Breast epithelium (tissue), 4 donors: ENCODE results near the gene SIRT3. TPM values are rescaled to one million over a fixed set of nuclear protein-coding genes. Genes with fewer than 3 reads are reported as not detected.

ENCODE experiments used
- DNase-seq, 2 donors: peaks; one replicate each; pipeline ENCODE4 v3.0.0-alpha.2; 2019; ENCODE audit warnings: low spot score in 2 of 2
- H3K27ac ChIP-seq, 2 donors: fragments of 200-600 bp; sonication (generic) in 1 of 2; one replicate each; pipeline ENCODE4 v1.5.1; 2016 to 2019; ENCODE audit warnings: mild to moderate bottlenecking in 1 of 2
- H3K27me3 ChIP-seq, 2 donors: fragments of 200-600 bp; sonication (generic) in 1 of 2; one replicate each; pipeline versions ENCODE4 v1.5.1 to v1.6.0; 2017 to 2019; ENCODE audit warnings: control low read depth in 1 of 2, mild to moderate bottlenecking in 1 of 2
- H3K36me3 ChIP-seq: fragments of 200-600 bp; one replicate; pipeline ENCODE4 v1.5.1; 2019
- H3K4me1 ChIP-seq, 2 donors: fragments of 200-600 bp; sonication (generic); one replicate each; pipeline ENCODE4 v1.5.1; 2016 to 2019; ENCODE audit warnings: control low read depth in 1 of 2
- H3K4me3 ChIP-seq, 3 donors: fragments of 200-600 bp; sonication (generic); 1 replicate in 2 of 3; 2 replicates in 1 of 3; pipeline ENCODE4 v1.5.1; 2016 to 2019; ENCODE audit warnings: mild to moderate bottlenecking in 3 of 3, moderate library complexity in 2 of 3
- H3K9me3 ChIP-seq, 2 donors: fragments of 200-600 bp; sonication (generic) in 1 of 2; one replicate each; pipeline ENCODE4 v1.5.1; 2016 to 2019; ENCODE audit warnings: control low read depth in 1 of 2
- POLR2A ChIP-seq: fragments of 450-650 bp; IDR thresholded peaks from one replicate; pipeline ENCODE4 v1.6.1; 2016; ENCODE audit warnings: antibody characterized with exemption, mild to moderate bottlenecking, moderate library complexity
- POLR2AphosphoS5 ChIP-seq, 3 donors: sonication (generic); formaldehyde crosslinking; IDR thresholded peaks; one replicate each; pipeline ENCODE4 v1.6.1; 2017; ENCODE audit warnings: antibody characterized with exemption in 3 of 3
- intact Hi-C: fragments of 100-400 bp; cut with DNase I; formaldehyde crosslinking; loops from one replicate; pipeline ENCODE4 v1.15.1; 2023; ENCODE audit warnings: low total_unique reads
- total RNA-seq, 3 donors: library from RNA; depleted of rRNA; stranded (reverse); fragments of >200 nt; gene quantifications; one replicate each; pipeline ENCODE4 v1.1.0, GENCODE V29; 2016
- TF ChIP-seq, protein P1 (sequence below), 3 donors: fragments of 450-650 bp; IDR thresholded peaks; one replicate each; pipeline ENCODE4 v1.5.1; 2016 to 2017; ENCODE audit warnings: antibody characterized with exemption in 3 of 3, mild to moderate bottlenecking in 3 of 3, moderate library complexity in 3 of 3

Gene SIRT3
- total RNA-seq, 3 donors from 2014 or later = 17.3 to 21.4 (median 19.3) TPM

DNA sequence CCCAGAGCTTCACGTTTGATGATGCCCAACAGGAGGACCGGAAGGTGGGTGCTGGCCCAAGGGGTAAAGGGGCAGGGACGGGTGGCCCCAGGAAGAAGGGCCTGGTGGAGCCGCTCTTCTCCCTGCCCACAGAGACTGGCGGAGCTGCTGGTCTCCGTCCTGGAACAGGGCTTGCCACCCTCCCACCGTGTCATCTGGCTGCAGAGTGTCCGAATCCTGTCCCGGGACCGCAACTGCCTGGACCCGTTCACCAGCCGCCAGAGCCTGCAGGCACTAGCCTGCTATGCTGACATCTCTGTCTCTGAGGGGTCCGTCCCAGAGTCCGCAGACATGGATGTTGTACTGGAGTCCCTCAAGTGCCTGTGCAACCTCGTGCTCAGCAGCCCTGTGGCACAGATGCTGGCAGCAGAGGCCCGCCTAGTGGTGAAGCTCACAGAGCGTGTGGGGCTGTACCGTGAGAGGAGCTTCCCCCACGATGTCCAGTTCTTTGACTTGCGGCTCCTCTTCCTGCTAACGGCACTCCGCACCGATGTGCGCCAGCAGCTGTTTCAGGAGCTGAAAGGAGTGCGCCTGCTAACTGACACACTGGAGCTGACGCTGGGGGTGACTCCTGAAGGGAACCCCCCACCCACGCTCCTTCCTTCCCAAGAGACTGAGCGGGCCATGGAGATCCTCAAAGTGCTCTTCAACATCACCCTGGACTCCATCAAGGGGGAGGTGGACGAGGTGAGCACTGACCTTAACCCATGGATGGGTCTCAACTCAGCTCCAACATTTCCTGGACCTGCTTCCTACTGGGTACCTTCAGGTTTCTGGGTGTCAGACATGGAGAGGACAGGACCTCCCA lies 26.6 kb downstream of the SIRT3 start:
- TF ChIP-seq POLR2A (no peak), POLR2AphosphoS5 (IDR thresholded peaks at IDR 0.05) (no peak)
- TF ChIP-seq, protein P1, sequence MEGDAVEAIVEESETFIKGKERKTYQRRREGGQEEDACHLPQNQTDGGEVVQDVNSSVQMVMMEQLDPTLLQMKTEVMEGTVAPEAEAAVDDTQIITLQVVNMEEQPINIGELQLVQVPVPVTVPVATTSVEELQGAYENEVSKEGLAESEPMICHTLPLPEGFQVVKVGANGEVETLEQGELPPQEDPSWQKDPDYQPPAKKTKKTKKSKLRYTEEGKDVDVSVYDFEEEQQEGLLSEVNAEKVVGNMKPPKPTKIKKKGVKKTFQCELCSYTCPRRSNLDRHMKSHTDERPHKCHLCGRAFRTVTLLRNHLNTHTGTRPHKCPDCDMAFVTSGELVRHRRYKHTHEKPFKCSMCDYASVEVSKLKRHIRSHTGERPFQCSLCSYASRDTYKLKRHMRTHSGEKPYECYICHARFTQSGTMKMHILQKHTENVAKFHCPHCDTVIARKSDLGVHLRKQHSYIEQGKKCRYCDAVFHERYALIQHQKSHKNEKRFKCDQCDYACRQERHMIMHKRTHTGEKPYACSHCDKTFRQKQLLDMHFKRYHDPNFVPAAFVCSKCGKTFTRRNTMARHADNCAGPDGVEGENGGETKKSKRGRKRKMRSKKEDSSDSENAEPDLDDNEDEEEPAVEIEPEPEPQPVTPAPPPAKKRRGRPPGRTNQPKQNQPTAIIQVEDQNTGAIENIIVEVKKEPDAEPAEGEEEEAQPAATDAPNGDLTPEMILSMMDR (IDR thresholded peaks at IDR 0.05) = no peak
- peak overlapping the region; percentile 99 to 100 for H3K27ac ChIP-seq
- no peaks in the 10 kb centered on the region for H3K27me3 ChIP-seq
- H3K4me3 ChIP-seq = peak overlapping the region; percentile 86 to 100 (median 93)
- no peak for DNase-seq
- H3K4me1 ChIP-seq = peaks cover 15 to 24% of the 10 kb centered on the region in 2 donors
- intact Hi-C loops = no loop called here
- peaks cover 10% of the 10 kb centered on the region for H3K36me3 ChIP-seq
- H3K9me3 ChIP-seq = no peaks in the 10 kb centered on the region

DNA sequence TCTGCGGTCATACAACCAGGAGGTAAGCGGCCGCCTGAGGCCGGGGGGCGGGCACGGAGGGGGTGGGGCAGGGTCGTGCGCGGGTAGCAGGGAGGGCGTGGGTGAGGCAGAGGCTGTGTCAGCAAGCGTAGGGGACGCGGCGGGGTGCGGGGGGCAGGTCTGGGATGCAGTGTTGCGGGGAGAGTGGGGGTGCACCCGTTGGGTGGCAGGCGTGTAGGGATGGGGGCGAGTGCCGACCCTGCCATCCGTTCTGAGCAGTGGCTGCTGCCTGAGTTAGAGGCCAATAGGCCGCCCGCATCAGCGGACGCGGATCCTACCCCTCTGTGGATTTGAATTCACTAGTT lies 27.3 kb downstream of the SIRT3 start:
- intact Hi-C loops = no loop called here
- Histone ChIP-seq H3K9me3 (no peaks in the 10 kb centered on the region), H3K27me3 (no peaks in the 10 kb centered on the region), H3K4me3 (peak overlapping the region; percentile 86 to 100 (median 93)), H3K27ac (peak overlapping the region; percentile 99 to 100), H3K4me1 (peaks cover 15 to 24% of the 10 kb centered on the region in 2 donors), H3K36me3 (peaks cover 6% of the 10 kb centered on the region)
- DNase-seq = no peak
- no peak for TF ChIP-seq POLR2AphosphoS5 (IDR thresholded peaks at IDR 0.05)
- TF ChIP-seq, protein P1 (IDR thresholded peaks at IDR 0.05) = no peak
- no peak for TF ChIP-seq POLR2A

DNA sequence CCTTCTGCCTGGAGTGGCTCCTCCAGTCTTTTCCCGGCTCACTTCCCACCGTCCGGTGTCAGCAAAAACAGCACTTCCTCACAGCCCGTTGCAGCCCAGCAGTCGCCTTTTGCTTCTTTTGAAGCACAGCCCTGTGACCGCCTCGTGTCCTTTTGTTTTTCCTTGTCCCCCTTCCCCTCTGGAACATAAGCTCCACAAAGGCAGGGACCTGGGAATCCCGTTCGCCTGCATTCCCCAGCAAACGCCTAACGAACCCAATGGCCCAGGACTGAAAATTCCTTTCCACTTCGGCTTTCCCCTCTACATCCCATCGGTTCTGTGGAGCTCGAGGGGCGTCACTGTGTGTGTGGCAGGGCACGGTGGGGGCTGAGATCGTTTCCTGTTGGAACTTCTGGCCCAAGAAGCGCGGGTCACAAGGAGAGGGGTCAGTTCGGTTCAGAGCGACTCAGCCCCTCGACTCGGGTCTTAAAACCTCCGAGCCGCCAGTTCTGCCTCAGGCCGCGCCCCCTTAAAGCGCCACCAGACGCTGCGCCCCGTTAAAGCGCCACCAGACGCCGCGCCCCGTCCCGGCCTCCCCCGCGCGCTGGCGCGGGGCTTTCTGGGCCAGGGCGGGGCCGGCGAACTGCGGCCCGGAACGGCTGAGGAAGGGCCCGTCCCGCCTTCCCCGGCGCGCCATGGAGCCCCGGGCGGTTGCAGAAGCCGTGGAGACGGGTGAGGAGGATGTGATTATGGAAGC lies 27.8 kb downstream of the SIRT3 start:
- Histone ChIP-seq H3K36me3 (peaks cover 5% of the 10 kb centered on the region), H3K9me3 (no peaks in the 10 kb centered on the region), H3K27ac (peak overlapping the region; percentile 99 to 100), H3K27me3 (no peaks in the 10 kb centered on the region), H3K4me1 (peaks cover 15 to 24% of the 10 kb centered on the region in 2 donors), H3K4me3 (peak overlapping the region; percentile 86 to 100 (median 93))
- DNase-seq = peak; percentile 62 to 72
- peak; percentile 54 for TF ChIP-seq POLR2A
- TF ChIP-seq POLR2AphosphoS5 (IDR thresholded peaks at IDR 0.05) = peak; percentile 56 to 80 (median 58)
- TF ChIP-seq, protein P1 (IDR thresholded peaks at IDR 0.05) = no peak
- intact Hi-C loops = no loop called here

DNA sequence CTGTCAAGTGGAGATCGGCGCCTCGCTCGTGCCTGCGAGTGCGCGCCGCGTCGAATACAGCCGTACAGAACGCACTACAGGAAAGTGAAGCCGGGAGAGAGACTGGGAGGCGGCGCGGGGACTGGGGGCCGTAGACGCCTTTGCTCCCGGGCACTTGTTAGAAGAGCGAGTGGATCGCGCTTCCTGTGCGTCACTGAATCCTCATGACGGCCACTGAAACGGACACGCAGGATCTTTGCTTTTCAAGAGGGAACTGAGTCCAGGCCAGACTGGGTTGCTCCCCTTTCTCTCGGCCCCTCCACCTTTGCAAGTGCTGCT lies 28.3 kb downstream of the SIRT3 start:
- peak overlapping the region; percentile 99 to 100 for H3K27ac ChIP-seq
- DNase-seq = no peak
- intact Hi-C loops = no loop called here
- no peaks in the 10 kb centered on the region for H3K36me3 ChIP-seq
- H3K4me3 ChIP-seq = peak overlapping the region; percentile 86 to 100 (median 93)
- H3K27me3 ChIP-seq = no peaks in the 10 kb centered on the region
- H3K9me3 ChIP-seq = no peaks in the 10 kb centered on the region
- TF ChIP-seq, protein P1 (IDR thresholded peaks at IDR 0.05) = no peak
- TF ChIP-seq POLR2A (no peak), POLR2AphosphoS5 (IDR thresholded peaks at IDR 0.05) (no peak)
- H3K4me1 ChIP-seq = peaks cover 15 to 24% of the 10 kb centered on the region in 2 donors
